H1 (cell line): ENCODE data around the gene GBE1.

Experiments
- CTCF ChIP-seq, 3 experiments: IDR thresholded peaks; 1 replicate in 2 of 3; 2 replicates in 1 of 3; pipeline versions ENCODE4 v1.5.1 to v1.6.1; 2011; ENCODE audit warnings: low read length in 3 of 3, mild to moderate bottlenecking in 3 of 3, inconsistent platforms in 2 of 3, low read depth in 1 of 3, moderate library complexity in 1 of 3; ENCODE audit not compliant: insufficient read depth in 1 of 3; ENCODE audit errors: control extremely low read depth in 1 of 3
- YY1 ChIP-seq: IDR thresholded peaks from 2 replicates; pipeline ENCODE4 v1.6.1; 2011; ENCODE audit warnings: low read depth, mild to moderate bottlenecking, low read length

DNA sequence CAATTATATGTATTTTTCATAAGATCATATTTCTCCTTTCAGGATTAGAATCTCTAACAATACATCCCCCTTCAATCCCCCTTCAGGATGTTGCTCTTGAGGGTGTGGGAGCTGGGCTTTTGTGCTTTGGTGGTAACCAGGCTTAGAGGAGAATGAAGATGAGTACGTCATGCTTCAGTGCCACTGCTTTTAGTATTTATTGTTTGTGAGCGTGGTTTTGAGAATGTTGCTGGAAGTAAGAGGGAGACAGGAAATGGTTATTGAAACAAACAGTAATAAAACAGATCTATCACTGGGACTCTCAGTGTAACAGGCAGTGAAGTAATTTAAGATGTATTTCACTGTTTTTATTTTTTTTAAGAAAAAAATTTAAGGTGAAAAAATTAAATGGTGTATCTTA, 35.3 kb downstream of the GBE1 start:
- no peak for TF ChIP-seq CTCF (IDR thresholded peaks at IDR 0.05; ENCODE audit: control extremely low read depth in 1 of 3, insufficient read depth in 1 of 3, low read depth in 1 of 3, low read length in 3 of 3)
- TF ChIP-seq YY1: no peak
